M059J (cell line): ENCODE data around the gene FKBP1A. TPM values are rescaled to one million over a fixed set of nuclear protein-coding genes. Genes with fewer than 3 reads are reported as not detected.
A peak's percentile ranks its signal among the peaks of the same experiment; 100 is the strongest.
"Not testable (repeated sequence)": the region's sequence is repeated elsewhere in the genome, so short reads cannot be mapped to it uniquely, and the experiment has no call there.

Experiments
- DNase-seq: peaks from one replicate; pipeline ENCODE4 v3.0.0-alpha.2; 2012; ENCODE audit warnings: low read depth
- total RNA-seq: library from RNA; depleted of rRNA; stranded (reverse); fragments of >200 nt; shearing (Covaris generic); gene quantifications from 2 replicates; pipeline ENCODE4 v1.2.3, GENCODE V29; 2014

The FKBP1A gene
- total RNA-seq, 1 experiment from 2014 or later: 387 TPM

GRCh38 chr20:1417273-1417672, 24.4 kb upstream of the FKBP1A start:
- DNase-seq: peak; percentile 100

- DNase-seq: peak; percentile 100
These were observed 23.0 kb upstream of the FKBP1A start for GRCh38 chr20:1415667-1416468.

- DNase-seq: no peak
These were observed 22.1 kb upstream of the FKBP1A start for GRCh38 chr20:1414982-1415381.

- no peak for DNase-seq
These were observed 12.9 kb upstream of the FKBP1A start for GRCh38 chr20:1405801-1406200.

- no peak for DNase-seq
These were observed 10.8 kb upstream of the FKBP1A start for GRCh38 chr20:1403624-1404023.

GRCh38 chr20:1402149-1402548, 9.3 kb upstream of the FKBP1A start:
- DNase-seq: peak; percentile 99

- DNase-seq: peak; percentile 88
These were observed 8.6 kb upstream of the FKBP1A start for GRCh38 chr20:1401451-1401907.

GRCh38 chr20:1399678-1400366, 7.0 kb upstream of the FKBP1A start:
- peak; percentile 99 for DNase-seq

- not testable (repeated sequence) for DNase-seq
These were observed 5.3 kb upstream of the FKBP1A start for GRCh38 chr20:1398185-1398584.

- no peak for DNase-seq
These were observed 4.9 kb upstream of the FKBP1A start for GRCh38 chr20:1397710-1398109.

GRCh38 chr20:1396702-1397101, 3.8 kb upstream of the FKBP1A start:
- DNase-seq: no peak

GRCh38 chr20:1396264-1396663, 3.4 kb upstream of the FKBP1A start:
- no peak for DNase-seq

- no peak for DNase-seq
These were observed 1.8 kb upstream of the FKBP1A start for GRCh38 chr20:1394686-1395085.

GRCh38 chr20:1393507-1393882, 641 bp upstream of the FKBP1A start:
- DNase-seq: no peak

- DNase-seq: no peak
These were observed 486 bp downstream of the FKBP1A start for GRCh38 chr20:1392443-1392692.

- peak; percentile 72 for DNase-seq
These were observed 1.0 kb downstream of the FKBP1A start for GRCh38 chr20:1391640-1392442.

GRCh38 chr20:1390581-1391403, 2.1 kb downstream of the FKBP1A start:
- no peak for DNase-seq

- no peak for DNase-seq
These were observed 2.9 kb downstream of the FKBP1A start for GRCh38 chr20:1389703-1390580.

- DNase-seq: no peak
These were observed 3.9 kb downstream of the FKBP1A start for GRCh38 chr20:1388741-1389483.

- no peak for DNase-seq
These were observed 4.6 kb downstream of the FKBP1A start for GRCh38 chr20:1388253-1388652.
